Naive thymus-derived CD8-positive, alpha-beta T cell (primary cell): Measurements from ENCODE around the gene EYS. TPM values are rescaled to one million over a fixed set of nuclear protein-coding genes. Genes with fewer than 3 reads are reported as not detected.

ENCODE experiments used
- ATAC-seq, 2 donors: fragments of 150-1000 bp; cut with Tn5 transposase in 1 of 2; sonication (Bioruptor Pico), chemical (Tn5 transposase) in 1 of 2; 1 replicate in 1 of 2; 2 replicates in 1 of 2; pipeline ENCODE4 v1.10.0; 2021; ENCODE audit warnings: mild to moderate bottlenecking in 2 of 2, moderate library complexity in 2 of 2
- POLR2A ChIA-PET: fragments of 350-600 bp; sonication (Branson Sonifier 250); formaldehyde crosslinking; loops from one replicate; lab custom pipeline; 2021; ENCODE audit warnings: antibody characterized with exemption; lab: Charles Lee
- DNase-seq, 10 donors: peaks; one replicate each; pipeline versions ENCODE4 v3.0.0 to v3.0.0-alpha.2; 2020 to 2022
- H3K27ac Mint-ChIP-seq, 10 donors: one replicate each; pipeline ENCODE4 v1.8.0; 2020 to 2022; ENCODE audit warnings: mild to moderate bottlenecking in 10 of 10, mixed read lengths in 10 of 10, moderate library complexity in 4 of 10, inconsistent platforms in 1 of 10
- H3K27me3 Mint-ChIP-seq, 5 donors: one replicate each; pipeline ENCODE4 v1.8.0; 2021 to 2022; ENCODE audit warnings: mixed read lengths in 5 of 5
- H3K36me3 Mint-ChIP-seq, 3 donors: one replicate each; pipeline ENCODE4 v1.8.0; 2020 to 2022; ENCODE audit warnings: mixed read lengths in 3 of 3, mild to moderate bottlenecking in 2 of 3, inconsistent platforms in 1 of 3
- H3K4me1 Mint-ChIP-seq, 4 donors: one replicate each; pipeline ENCODE4 v1.8.0; 2021 to 2022; ENCODE audit warnings: mixed read lengths in 4 of 4
- H3K4me3 Mint-ChIP-seq, 10 donors: one replicate each; pipeline ENCODE4 v1.8.0; 2020 to 2022; ENCODE audit warnings: mild to moderate bottlenecking in 10 of 10, mixed read lengths in 10 of 10, moderate library complexity in 6 of 10, inconsistent platforms in 1 of 10
- H3K9me3 Mint-ChIP-seq, 9 donors: one replicate each; pipeline ENCODE4 v1.8.0; 2020 to 2022; ENCODE audit warnings: mixed read lengths in 9 of 9, mild to moderate bottlenecking in 3 of 9, inconsistent platforms in 1 of 9, moderate library complexity in 1 of 9
- polyA plus RNA-seq, 3 donors: library from polyadenylated mRNA; unstranded; fragments of 300-500 nt; fragmentation: Illumina TruSeq; gene quantifications; one replicate each; pipeline ENCODE4 v1.2.3, GENCODE V29; 2021
- total RNA-seq, 8 experiments: library from RNA in 2 of 8; stranded (reverse) in 2 of 8; gene quantifications; one replicate each; pipeline ENCODE4 v1.2.3 and lab custom pipeline; 2021 to 2026

The EYS gene
- total and polyA plus RNA-seq, 5 experiments from 2014 or later: 0.07 to 0.09 TPM; not detected in 3

DNA sequence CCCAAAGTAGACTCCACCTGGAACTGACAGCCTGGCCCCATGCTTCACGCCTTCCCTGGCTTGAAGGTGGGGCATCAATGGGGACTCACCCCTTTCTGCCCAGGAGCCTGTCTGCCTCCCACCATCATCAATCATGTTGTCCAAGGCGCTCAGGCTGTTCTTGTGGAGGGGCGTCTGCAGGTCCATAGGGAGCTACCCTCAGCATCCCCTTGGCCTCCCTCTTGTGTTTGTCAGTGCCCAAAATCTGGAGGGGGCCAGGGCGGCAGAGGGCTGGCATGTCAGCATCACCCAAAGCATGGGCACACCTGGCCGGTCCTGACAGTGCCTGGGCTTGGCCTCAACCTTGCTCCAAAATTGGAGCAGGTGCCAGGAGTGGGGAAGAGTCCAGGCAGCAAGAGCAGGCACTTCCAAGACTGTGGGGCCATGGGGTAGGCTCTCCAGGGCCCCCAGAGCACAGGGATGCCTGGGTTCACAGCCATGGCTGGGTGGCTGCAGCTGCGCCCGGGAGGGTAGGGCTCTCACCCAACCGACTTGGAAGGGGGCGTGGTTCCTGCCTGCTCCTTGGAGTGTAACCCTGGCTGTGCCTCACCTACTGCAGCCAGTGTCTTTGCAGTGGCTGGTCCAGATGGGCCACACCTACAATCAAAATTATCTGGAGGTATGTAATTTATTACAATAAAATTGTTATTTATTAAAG, 903.4 kb downstream of the EYS start:
- Mint-ChIP-seq H3K4me1 (no peaks in the 10 kb centered on the region), H3K9me3 (peaks cover 0 to 9% (median 0%) of the 10 kb centered on the region in 9 donors), H3K4me3 (no peak overlapping the region), H3K27ac (no peak overlapping the region), H3K27me3 (no peaks in the 10 kb centered on the region), H3K36me3 (no peaks in the 10 kb centered on the region)
- no peak for ATAC-seq
- POLR2A ChIA-PET: no interaction called here
- DNase-seq: no peak

GRCh38 chr6:64792534-64792933, 914.5 kb downstream of the EYS start:
- Mint-ChIP-seq H3K27me3 (no peaks in the 10 kb centered on the region), H3K27ac (no peak overlapping the region), H3K4me1 (no peaks in the 10 kb centered on the region), H3K9me3 (peaks cover 0 to 10% (median 4%) of the 10 kb centered on the region in 9 donors), H3K36me3 (no peaks in the 10 kb centered on the region), H3K4me3 (no peak overlapping the region)
- no peak for ATAC-seq
- POLR2A ChIA-PET: no interaction called here
- DNase-seq: no peak

DNA sequence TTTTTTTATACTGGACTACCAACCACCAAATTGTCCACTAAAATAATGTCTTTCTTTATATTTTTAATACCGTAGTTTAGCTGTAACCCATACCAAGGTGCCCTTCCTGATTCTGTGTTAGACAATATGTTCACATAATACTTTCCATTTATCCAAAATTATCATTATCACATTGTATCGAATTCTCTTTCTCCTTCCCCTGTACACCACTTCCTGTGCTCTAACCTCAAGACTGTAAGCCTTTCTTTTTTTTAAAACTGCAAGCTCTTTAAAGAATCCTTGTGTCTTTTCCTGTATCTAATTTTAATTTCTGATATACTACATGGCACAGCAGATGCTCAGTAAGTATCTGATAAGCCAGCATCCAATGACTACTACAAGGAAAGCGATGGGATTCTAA, 917.5 kb downstream of the EYS start:
- H3K9me3 Mint-ChIP-seq: peaks cover 0 to 10% (median 2%) of the 10 kb centered on the region in 9 donors
- H3K27ac Mint-ChIP-seq: no peak overlapping the region
- POLR2A ChIA-PET: no interaction called here
- no peak for ATAC-seq
- no peaks in the 10 kb centered on the region for H3K4me1 Mint-ChIP-seq
- DNase-seq: no peak
- no peak overlapping the region for H3K4me3 Mint-ChIP-seq
- no peaks in the 10 kb centered on the region for H3K36me3 Mint-ChIP-seq
- H3K27me3 Mint-ChIP-seq: no peaks in the 10 kb centered on the region

- ATAC-seq (no peak), DNase-seq (no peak)
- peaks cover 0 to 10% (median 0%) of the 10 kb centered on the region in 9 donors for H3K9me3 Mint-ChIP-seq
- no peak overlapping the region for H3K4me3 Mint-ChIP-seq
- no peaks in the 10 kb centered on the region for H3K36me3 Mint-ChIP-seq
- H3K4me1 Mint-ChIP-seq: no peaks in the 10 kb centered on the region
- H3K27ac Mint-ChIP-seq: no peak overlapping the region
- POLR2A ChIA-PET: no interaction called here
- no peaks in the 10 kb centered on the region for H3K27me3 Mint-ChIP-seq
Observed at GRCh38 chr6:64786736-64787135, 920.3 kb downstream of the EYS start.

GRCh38 chr6:64782877-64783276, 924.1 kb downstream of the EYS start:
- no peak for DNase-seq
- Mint-ChIP-seq H3K9me3 (peaks cover 0 to 20% (median 2%) of the 10 kb centered on the region in 9 donors), H3K27ac (no peak overlapping the region), H3K4me1 (no peaks in the 10 kb centered on the region), H3K36me3 (no peaks in the 10 kb centered on the region), H3K27me3 (no peaks in the 10 kb centered on the region), H3K4me3 (no peak overlapping the region)
- POLR2A ChIA-PET: no interaction called here
- no peak for ATAC-seq

DNA sequence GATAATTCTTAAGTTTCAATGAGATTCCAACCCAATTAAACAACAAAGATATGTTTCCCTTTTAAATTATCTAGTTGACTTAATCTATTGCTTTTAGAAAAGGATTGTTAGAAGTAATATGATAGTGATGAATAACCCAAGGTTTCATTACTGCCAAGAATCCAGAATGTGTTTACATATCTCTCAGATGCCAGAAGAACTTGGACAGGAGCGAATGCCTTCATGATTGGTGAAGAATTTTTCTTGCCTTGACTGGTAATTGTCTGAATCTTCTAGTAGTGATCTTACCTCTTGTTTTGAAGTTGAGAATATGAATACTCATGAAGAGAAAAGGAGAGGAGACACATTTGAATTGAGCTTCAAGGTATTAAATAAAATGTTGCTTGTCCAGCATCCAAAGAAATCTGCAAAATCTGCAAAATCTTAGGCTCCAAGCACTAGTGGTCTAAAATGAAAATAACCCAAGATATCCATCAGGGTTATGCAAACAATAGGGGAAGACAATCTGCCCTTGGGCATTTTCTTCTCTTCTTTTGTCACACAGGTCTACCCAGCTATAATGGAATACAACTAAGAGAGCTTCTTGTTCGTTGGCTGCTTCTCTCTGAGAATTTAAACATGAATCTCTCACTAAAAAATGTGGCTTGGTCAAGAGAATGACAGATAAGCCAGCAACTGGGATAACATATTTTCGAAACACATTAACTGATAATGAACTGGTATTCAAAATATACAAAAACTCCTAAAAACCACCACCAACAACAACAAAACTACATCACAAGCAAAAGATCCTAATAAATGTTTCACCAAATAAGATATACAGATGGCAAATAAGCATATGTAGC, 928.9 kb downstream of the EYS start:
- Mint-ChIP-seq H3K4me1 (no peaks in the 10 kb centered on the region), H3K9me3 (peaks cover 0 to 25% (median 9%) of the 10 kb centered on the region in 9 donors), H3K4me3 (no peak overlapping the region), H3K27me3 (no peaks in the 10 kb centered on the region), H3K27ac (no peak overlapping the region), H3K36me3 (no peaks in the 10 kb centered on the region)
- DNase-seq (no peak), ATAC-seq (no peak)
- POLR2A ChIA-PET: no interaction called here

DNA sequence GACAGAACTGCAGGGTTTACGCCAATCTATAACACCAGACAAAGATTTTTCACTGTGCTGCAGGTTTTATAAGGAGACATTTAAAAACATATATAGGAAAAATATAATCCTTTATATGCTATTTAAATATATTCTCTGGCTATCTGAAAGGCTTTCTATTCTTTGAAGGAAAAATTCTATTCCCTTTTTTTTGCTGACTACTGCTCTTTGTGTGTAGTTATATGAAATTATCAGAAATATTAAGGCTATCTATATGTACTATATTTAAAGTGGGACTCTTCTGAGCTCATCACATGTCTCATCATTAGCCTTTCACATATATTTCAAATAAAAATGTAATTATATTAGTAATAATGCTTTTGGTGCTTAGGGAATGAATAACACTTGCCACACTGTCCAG, 930.7 kb downstream of the EYS start:
- no peaks in the 10 kb centered on the region for H3K36me3 Mint-ChIP-seq
- POLR2A ChIA-PET: no interaction called here
- ATAC-seq: no peak
- peaks cover 0 to 29% (median 9%) of the 10 kb centered on the region in 9 donors for H3K9me3 Mint-ChIP-seq
- peaks cover 0 to 1% (median 0%) of the 10 kb centered on the region in 4 donors for H3K4me1 Mint-ChIP-seq
- no peak overlapping the region for H3K4me3 Mint-ChIP-seq
- no peak for DNase-seq
- no peaks in the 10 kb centered on the region for H3K27me3 Mint-ChIP-seq
- no peak overlapping the region for H3K27ac Mint-ChIP-seq

DNA sequence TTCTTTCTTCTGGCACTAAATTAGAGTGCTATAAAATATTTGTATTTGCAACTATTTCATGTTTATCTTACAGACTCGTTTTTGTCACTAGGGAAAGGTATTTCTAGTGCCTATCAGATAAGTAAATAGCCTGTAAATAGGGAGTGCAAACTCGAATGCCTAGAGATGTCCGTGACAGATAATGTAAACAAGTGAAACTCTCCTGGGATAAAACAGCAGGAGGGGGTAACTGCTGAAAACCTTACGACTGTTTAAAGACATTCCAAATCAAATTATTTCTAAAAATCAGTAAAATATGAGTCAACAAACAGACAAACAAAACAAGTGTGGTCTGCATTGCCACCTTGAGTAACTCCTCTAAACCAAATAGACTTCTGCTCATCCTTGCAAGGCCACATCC, 932.1 kb downstream of the EYS start:
- DNase-seq: no peak
- Mint-ChIP-seq H3K4me1 (peaks cover 0 to 1% (median 0%) of the 10 kb centered on the region in 4 donors), H3K27ac (no peak overlapping the region), H3K27me3 (no peaks in the 10 kb centered on the region), H3K4me3 (no peak overlapping the region), H3K9me3 (peaks cover 0 to 20% (median 9%) of the 10 kb centered on the region in 9 donors), H3K36me3 (no peaks in the 10 kb centered on the region)
- POLR2A ChIA-PET: no interaction called here
- ATAC-seq: no peak

GRCh38 chr6:64750910-64751309, 956.1 kb downstream of the EYS start:
- Mint-ChIP-seq H3K4me1 (no peaks in the 10 kb centered on the region), H3K36me3 (no peaks in the 10 kb centered on the region), H3K4me3 (no peak overlapping the region), H3K27me3 (no peaks in the 10 kb centered on the region), H3K27ac (no peak overlapping the region), H3K9me3 (peaks cover 0 to 22% (median 11%) of the 10 kb centered on the region in 9 donors)
- ATAC-seq: no peak
- POLR2A ChIA-PET: no interaction called here
- DNase-seq: no peak

- H3K9me3 Mint-ChIP-seq: peaks cover 0 to 11% (median 2%) of the 10 kb centered on the region in 9 donors
- no peaks in the 10 kb centered on the region for H3K36me3 Mint-ChIP-seq
- H3K4me1 Mint-ChIP-seq: no peaks in the 10 kb centered on the region
- DNase-seq (no peak), ATAC-seq (no peak)
- H3K27ac Mint-ChIP-seq: no peak overlapping the region
- H3K27me3 Mint-ChIP-seq: no peaks in the 10 kb centered on the region
- POLR2A ChIA-PET: no interaction called here
- H3K4me3 Mint-ChIP-seq: no peak overlapping the region
Observed at GRCh38 chr6:64737418-64737817, 969.6 kb downstream of the EYS start.

- no peak overlapping the region for H3K27ac Mint-ChIP-seq
- H3K4me3 Mint-ChIP-seq: no peak overlapping the region
- H3K4me1 Mint-ChIP-seq: no peaks in the 10 kb centered on the region
- POLR2A ChIA-PET: no interaction called here
- no peaks in the 10 kb centered on the region for H3K27me3 Mint-ChIP-seq
- DNase-seq (no peak), ATAC-seq (no peak)
- H3K9me3 Mint-ChIP-seq: peaks cover 0 to 12% (median 3%) of the 10 kb centered on the region in 9 donors
- H3K36me3 Mint-ChIP-seq: no peaks in the 10 kb centered on the region
Observed at GRCh38 chr6:64736421-64736950, 970.5 kb downstream of the EYS start.

DNA sequence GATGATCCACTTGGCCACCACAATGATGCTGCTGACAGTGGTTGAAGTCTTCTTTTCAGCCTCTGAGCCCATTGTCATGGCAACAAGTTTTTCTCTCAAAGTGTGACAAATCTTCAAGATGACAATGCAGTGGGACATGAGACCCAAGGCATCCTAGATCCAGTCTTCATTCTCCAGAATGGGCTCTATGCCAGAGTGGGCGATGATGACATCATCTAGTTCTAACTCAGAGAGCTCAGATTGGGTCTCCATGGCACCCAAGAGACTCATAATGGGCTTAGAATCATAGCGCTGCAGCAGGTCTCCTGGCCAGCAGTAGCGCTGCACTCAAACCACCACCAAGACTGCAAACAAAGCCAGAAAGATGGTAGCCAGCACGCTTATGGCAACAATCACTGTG, 973.6 kb downstream of the EYS start:
- ATAC-seq (no peak), DNase-seq (no peak)
- POLR2A ChIA-PET: no interaction called here
- no peaks in the 10 kb centered on the region for H3K36me3 Mint-ChIP-seq
- H3K4me3 Mint-ChIP-seq: no peak overlapping the region
- H3K4me1 Mint-ChIP-seq: no peaks in the 10 kb centered on the region
- no peaks in the 10 kb centered on the region for H3K27me3 Mint-ChIP-seq
- H3K27ac Mint-ChIP-seq: no peak overlapping the region
- H3K9me3 Mint-ChIP-seq: peaks cover 0 to 17% (median 4%) of the 10 kb centered on the region in 9 donors

DNA sequence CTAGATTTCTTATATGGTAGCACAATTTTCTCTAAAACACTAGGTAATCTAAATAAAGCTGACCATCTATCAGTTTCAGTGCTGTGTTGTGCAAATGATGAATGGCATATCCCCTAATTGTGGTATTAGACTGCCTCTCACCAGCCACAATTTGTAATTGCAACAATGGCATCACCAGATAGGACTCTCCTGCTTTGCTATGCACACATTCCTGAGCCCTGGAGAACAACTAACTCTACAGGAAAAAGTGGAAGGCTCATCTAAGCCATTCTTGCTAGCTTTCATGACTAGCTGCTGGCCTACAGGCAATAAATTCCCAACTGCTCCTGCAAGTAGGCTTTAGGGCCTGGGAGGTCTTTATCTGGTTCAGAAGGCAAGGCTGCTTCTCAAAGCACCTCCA, 974.1 kb downstream of the EYS start:
- H3K9me3 Mint-ChIP-seq: peaks cover 0 to 17% (median 4%) of the 10 kb centered on the region in 9 donors

More for the DNA sequence above, 974.1 kb downstream of the EYS start:
- H3K36me3 Mint-ChIP-seq: no peaks in the 10 kb centered on the region
- ATAC-seq (no peak), DNase-seq (no peak)
- no peak overlapping the region for H3K4me3 Mint-ChIP-seq
- H3K27me3 Mint-ChIP-seq: no peaks in the 10 kb centered on the region
- POLR2A ChIA-PET: no interaction called here
- H3K4me1 Mint-ChIP-seq: no peaks in the 10 kb centered on the region
- no peak overlapping the region for H3K27ac Mint-ChIP-seq
